Endothelial cell of umbilical vein (primary cell): ENCODE measurements around the gene GNAQ. TPM values are rescaled to one million over a fixed set of nuclear protein-coding genes. Genes with fewer than 3 reads are reported as not detected.

Experiments used
- BruUV-seq: library from RNA; stranded (reverse); fragments of 400-500 nt; replicated peaks from 2 replicates; lab custom pipeline; 2021; lab: Mats Ljungman, UMichigan
- CTCF ChIA-PET: fragments of 300-600, 350-600 bp; sonication (Branson Sonifier 250); formaldehyde crosslinking; loops from one replicate; lab custom pipeline; 2021; ENCODE audit warnings: antibody characterized with exemption, inconsistent platforms; lab: Charles Lee
- POLR2A ChIA-PET: fragments of 300-600, 350-600 bp; sonication (Branson Sonifier 250); formaldehyde crosslinking; loops from one replicate; lab custom pipeline; 2021; ENCODE audit warnings: antibody characterized with exemption, inconsistent platforms; lab: Charles Lee
- DNase-seq: peaks from one replicate; pipeline ENCODE4 v3.0.0-alpha.2; 2011; ENCODE audit warnings: low read depth, low spot score
- FAIRE-seq: peaks from 2 replicates; lab custom pipeline; 2011; peaks lifted over from hg19 to GRCh38; lab: Jason Lieb, UNC
- H2AFZ ChIP-seq: 2 replicates; pipeline ENCODE4 v1.6.0; 2012; ENCODE audit warnings: low read depth, low read length, control low read depth, inconsistent platforms
- H3K27ac ChIP-seq: 2 replicates; pipeline ENCODE4 v1.5.1; 2011; ENCODE audit warnings: low read depth, mild to moderate bottlenecking, control low read depth, low read length, moderate library complexity; ENCODE audit not compliant: insufficient read depth
- H3K27me3 ChIP-seq, 2 experiments: 2 replicates each; pipeline versions ENCODE4 v1.6.0 to v1.6.1; 2011; ENCODE audit warnings: low read length in 2 of 2, mixed read lengths in 1 of 2; ENCODE audit not compliant: control insufficient read depth in 2 of 2, insufficient read depth in 2 of 2
- H3K36me3 ChIP-seq, 2 experiments: 2 replicates in 1 of 2; 3 replicates in 1 of 2; pipeline ENCODE4 v1.5.1; 2011; ENCODE audit warnings: low read length in 2 of 2, mild to moderate bottlenecking in 1 of 2, moderate library complexity in 1 of 2; ENCODE audit not compliant: control insufficient read depth in 2 of 2, insufficient read depth in 2 of 2; ENCODE audit errors: extremely low read depth in 1 of 2
- H3K4me1 ChIP-seq: 3 replicates; pipeline ENCODE4 v1.5.1; 2011; ENCODE audit warnings: mild to moderate bottlenecking, low read length; ENCODE audit not compliant: control insufficient read depth, insufficient read depth; ENCODE audit errors: extremely low read depth
- H3K4me2 ChIP-seq: 2 replicates; pipeline ENCODE4 v1.6.1; 2011; ENCODE audit warnings: low read length, control low read depth, mixed read lengths; ENCODE audit not compliant: insufficient read depth
- H3K4me3 ChIP-seq, 3 experiments: fragments of 200-600 bp in 1 of 3; sonication (generic), shearing (Covaris generic) in 1 of 3; replicated peaks in 1 of 3; 2 replicates each; pipeline ENCODE4 v1.5.1; 2011 to 2016; ENCODE audit warnings: control low read depth in 3 of 3, low read length in 3 of 3, mild to moderate bottlenecking in 2 of 3, inconsistent platforms in 1 of 3, low read depth in 1 of 3, moderate library complexity in 1 of 3; ENCODE audit not compliant: insufficient read depth in 1 of 3
- H3K79me2 ChIP-seq: 2 replicates; pipeline ENCODE4 v1.6.0; 2012; ENCODE audit warnings: low read length, inconsistent platforms; ENCODE audit not compliant: control insufficient read depth, insufficient read depth
- H3K9ac ChIP-seq: replicated peaks from 2 replicates; pipeline ENCODE3; 2011; ENCODE audit warnings: low read length, control low read depth; ENCODE audit not compliant: insufficient read depth; ENCODE audit errors: extremely low read depth
- H3K9me1 ChIP-seq: replicated peaks from 3 replicates; pipeline ENCODE4 v1.6.0; 2011; ENCODE audit warnings: mild to moderate bottlenecking, low read length; ENCODE audit not compliant: control insufficient read depth, insufficient read depth; ENCODE audit errors: extremely low read depth
- H3K9me3 ChIP-seq: replicated peaks from 2 replicates; pipeline ENCODE4 v1.5.1; 2012; ENCODE audit warnings: low read length, inconsistent platforms; ENCODE audit not compliant: control insufficient read depth, insufficient read depth
- H4K20me1 ChIP-seq: replicated peaks from 2 replicates; pipeline ENCODE3; 2011; ENCODE audit warnings: mild to moderate bottlenecking, low read length; ENCODE audit not compliant: control insufficient read depth, insufficient read depth; ENCODE audit errors: extremely low read depth
- CTCF ChIP-seq, 2 donors: IDR thresholded peaks; 1 replicate in 1 of 2; 2 replicates in 1 of 2; pipeline ENCODE4 v1.5.1; 2011; ENCODE audit warnings: low read length in 2 of 2, mild to moderate bottlenecking in 2 of 2, moderate library complexity in 2 of 2, control low read depth in 1 of 2, inconsistent platforms in 1 of 2, low read depth in 1 of 2; ENCODE audit not compliant: insufficient read depth in 1 of 2; ENCODE audit errors: extremely low read depth in 1 of 2
- EZH2 ChIP-seq: IDR thresholded peaks from 2 replicates; pipeline ENCODE4 v1.6.1; 2012; ENCODE audit warnings: borderline replicate concordance, low read depth, mild to moderate bottlenecking, moderate library complexity, low read length, inconsistent platforms; ENCODE audit not compliant: severe bottlenecking
- FOS ChIP-seq: IDR thresholded peaks from 2 replicates; pipeline ENCODE4 v1.6.1; 2011; ENCODE audit warnings: mild to moderate bottlenecking, low read length, moderate library complexity, borderline replicate concordance; ENCODE audit not compliant: insufficient read depth
- GATA2 ChIP-seq: IDR thresholded peaks from 2 replicates; pipeline ENCODE4 v1.7.0; 2011; ENCODE audit warnings: low read depth, mild to moderate bottlenecking, moderate library complexity, mixed read lengths, low read length; ENCODE audit not compliant: insufficient read length, insufficient read depth
- JUN ChIP-seq: IDR thresholded peaks from 2 replicates; pipeline ENCODE4 v1.6.1; 2011; ENCODE audit warnings: borderline replicate concordance, low read depth; ENCODE audit not compliant: insufficient read length, insufficient read depth
- MAX ChIP-seq: IDR thresholded peaks from 2 replicates; pipeline ENCODE4 v1.6.1; 2011; ENCODE audit not compliant: insufficient read depth, insufficient read length
- MYC ChIP-seq: IDR thresholded peaks from one replicate; pipeline ENCODE4 v1.6.1; 2011; ENCODE audit warnings: mild to moderate bottlenecking, low read depth, low read length
- POLR2A ChIP-seq: IDR thresholded peaks from 2 replicates; pipeline ENCODE4 v1.6.1; 2012; ENCODE audit warnings: low read depth, mild to moderate bottlenecking, control low read depth, low read length
- POLR2AphosphoS5 ChIP-seq: IDR thresholded peaks from 2 replicates; pipeline ENCODE4 v1.6.1; 2012; ENCODE audit warnings: low read depth, mild to moderate bottlenecking, control low read depth, low read length, moderate library complexity; ENCODE audit not compliant: insufficient read depth
- dilution Hi-C: fragments of 300-500 bp; cut with MboI; formaldehyde crosslinking; loops from one replicate; pipeline ENCODE4 v1.15.0; 2019; ENCODE audit warnings: low sequenced_read_pairs; ENCODE audit not compliant: extremely low pct_ligation_motif_present
- intact Hi-C: fragments of 100-400 bp; cut with micrococcal nuclease; formaldehyde crosslinking; loops from one replicate; pipeline ENCODE4 v1.10.0; 2022
- polyA plus RNA-seq, 4 experiments: library from polyadenylated mRNA; depleted of rRNA in 3 of 4; stranded (reverse) in 3 of 4; unstranded in 1 of 4; fragments of >200 nt; gene quantifications; 2 replicates each; pipeline versions ENCODE4 v1.2.1 to v1.2.3, GENCODE V29; 2011 to 2012; ENCODE audit warnings: missing spikeins in 1 of 4
- total RNA-seq: library from RNA; stranded (reverse); gene quantifications from 2 replicates; pipeline ENCODE4 v1.2.3, GENCODE V29; 2021

Gene GNAQ
- total and polyA plus RNA-seq, 2 donors (not counting 3 experiments of a cell fraction or from before 2014, with no cell fraction given), result 26.1 to 67.3 TPM

- Histone ChIP-seq H3K9me3 (no peaks in the 10 kb centered on the region), H3K4me2 (no peak overlapping the region), H3K36me3 (no peaks in the 10 kb centered on the region), H2AFZ (no peak overlapping the region), H3K4me1 (peaks cover under 1% of the 10 kb centered on the region), H4K20me1 (peaks cover 3% of the 10 kb centered on the region), H3K9me1 (no peaks in the 10 kb centered on the region), H3K9ac (no peak overlapping the region), H3K27ac (no peak overlapping the region), H3K4me3 (no peak overlapping the region), H3K79me2 (peaks cover 75% of the 10 kb centered on the region), H3K27me3 (no peaks in the 10 kb centered on the region)
- BruUV-seq, result no TSS peak
- intact Hi-C loops (loop anchor here (2.0 kb wide), 1 partner anchor 20 kb away; no protein-coding TSS in a partner anchor), dilution Hi-C loops (no loop called here)
- CTCF ChIA-PET, result interaction anchor here (0.8 to 1.3 kb wide), 2 partner anchors 30 to 71 kb away, joined by 3 read pairs; no protein-coding TSS in a partner anchor
- no peak for FAIRE-seq
- POLR2A ChIA-PET, result no interaction called here
- TF ChIP-seq FOS, result no peak
- TF ChIP-seq POLR2AphosphoS5, result no peak
- TF ChIP-seq JUN, result no peak
- TF ChIP-seq CTCF (IDR thresholded peaks at IDR 0.05; ENCODE audit: extremely low read depth in 1 of 2, insufficient read depth in 1 of 2, low read depth in 1 of 2, low read length in 2 of 2), result no peak
- TF ChIP-seq GATA2, result no peak
- TF ChIP-seq POLR2A, result no peak
- TF ChIP-seq MYC, result no peak
- no peak for TF ChIP-seq EZH2
- TF ChIP-seq MAX, result no peak
- no peak for DNase-seq
Observed at GRCh38 chr9:77946969-77947620, 84.5 kb downstream of the GNAQ start.
